T-cell (primary cell): Measurements from ENCODE around the gene RAF1. TPM values are rescaled to one million over a fixed set of nuclear protein-coding genes. Genes with fewer than 3 reads are reported as not detected.

Experiments used
- ATAC-seq, 4 experiments: fragments of 200-7000 bp in 3 of 4; fragments of 150-1000 bp in 1 of 4; cut with Tn5 transposase; replicated peaks in 1 of 4; 1 replicate in 3 of 4; 2 replicates in 1 of 4; pipeline ENCODE4 v1.10.0; 2021; ENCODE audit warnings: moderate library complexity in 3 of 4, mild to moderate bottlenecking in 2 of 4, moderate number of reproducible peaks in 1 of 4
- CTCF ChIA-PET, 2 donors: fragments of 300-600 bp; sonication (Branson Sonifier 250); formaldehyde crosslinking; loops; one replicate each; lab custom pipeline; 2022; ENCODE audit warnings: antibody characterized with exemption in 2 of 2; lab: Charles Lee
- POLR2A ChIA-PET, 2 donors: fragments of 300-600 bp; sonication (Branson Sonifier 250); formaldehyde crosslinking; loops; one replicate each; lab custom pipeline; 2022; ENCODE audit warnings: antibody characterized with exemption in 2 of 2; lab: Charles Lee
- DNase-seq, 35 experiments: peaks; one replicate each; pipeline versions ENCODE4 v3.0.0 to v3.0.0-alpha.2; 2013 to 2023
- H3K27ac ChIP-seq: one replicate; pipeline ENCODE4 v1.5.1; 2013; ENCODE audit warnings: low read length
- H3K27me3 ChIP-seq, 2 experiments: replicated peaks in 1 of 2; 1 replicate in 1 of 2; 2 replicates in 1 of 2; pipeline versions ENCODE4 v1.6.1 to v1.7.0; 2013; ENCODE audit warnings: low read length in 1 of 2, mixed read lengths in 1 of 2; ENCODE audit not compliant: control insufficient read depth in 2 of 2, insufficient read depth in 2 of 2; ENCODE audit errors: extremely low read depth in 1 of 2
- H3K36me3 ChIP-seq, 2 donors: 1 replicate in 1 of 2; 2 replicates in 1 of 2; pipeline versions ENCODE4 v1.6.1 to v1.7.0; 2013; ENCODE audit warnings: low read length in 1 of 2; ENCODE audit not compliant: control insufficient read depth in 2 of 2, insufficient read depth in 1 of 2; ENCODE audit errors: extremely low read depth in 1 of 2
- H3K4me1 ChIP-seq, 2 experiments: 1 replicate in 1 of 2; 2 replicates in 1 of 2; pipeline versions ENCODE4 v1.6.1 to v1.7.0; 2013; ENCODE audit warnings: low read length in 2 of 2, mixed read lengths in 1 of 2; ENCODE audit not compliant: insufficient read depth in 2 of 2, control insufficient read depth in 1 of 2; ENCODE audit errors: extremely low read depth in 1 of 2
- H3K4me3 ChIP-seq, 2 donors: 1 replicate in 1 of 2; 2 replicates in 1 of 2; pipeline versions ENCODE4 v1.5.1 to v1.7.0; 2013; ENCODE audit warnings: mild to moderate bottlenecking in 2 of 2, low read length in 1 of 2, moderate library complexity in 1 of 2; ENCODE audit not compliant: control insufficient read depth in 1 of 2; ENCODE audit errors: extremely low read depth in 1 of 2
- H3K9me3 ChIP-seq: 2 replicates; pipeline ENCODE4 v1.7.0; 2013
- H3K27ac Mint-ChIP-seq, 2 donors: one replicate each; pipeline ENCODE4 v1.8.0; 2020 to 2021; ENCODE audit warnings: mild to moderate bottlenecking in 2 of 2, mixed read lengths in 2 of 2
- H3K27me3 Mint-ChIP-seq, 2 donors: one replicate each; pipeline ENCODE4 v1.8.0; 2021 to 2022; ENCODE audit warnings: mixed read lengths in 2 of 2
- H3K36me3 Mint-ChIP-seq: one replicate; pipeline ENCODE4 v1.8.0; 2021; ENCODE audit warnings: mixed read lengths
- H3K4me1 Mint-ChIP-seq, 3 donors: one replicate each; pipeline ENCODE4 v1.8.0; 2020 to 2022; ENCODE audit warnings: mixed read lengths in 3 of 3, mild to moderate bottlenecking in 1 of 3
- H3K4me3 Mint-ChIP-seq, 3 donors: one replicate each; pipeline ENCODE4 v1.8.0; 2020 to 2022; ENCODE audit warnings: mild to moderate bottlenecking in 3 of 3, mixed read lengths in 3 of 3, moderate library complexity in 3 of 3
- H3K9me3 Mint-ChIP-seq, 3 donors: one replicate each; pipeline ENCODE4 v1.8.0; 2020 to 2022; ENCODE audit warnings: mixed read lengths in 3 of 3
- WGBS: methylation state at CpG from one replicate; pipeline ENCODE4 v1.1.5; 2013; ENCODE audit warnings: missing lambda C conversion rate; ENCODE audit not compliant: insufficient coverage; 5-methylcytosine and 5-hydroxymethylcytosine counted together
- total RNA-seq, 35 experiments: library from RNA in 6 of 35; stranded (reverse) in 6 of 35; fragments of 120-200 nt in 1 of 35; gene quantifications; one replicate each; pipeline versions ENCODE4 v1.2.1 to v1.2.4 and lab custom pipeline; 2013 to 2026

The RAF1 gene
- total RNA-seq, 5 donors from 2014 or later (not counting 1 experiment from before 2014, with no cell fraction given) = 95.3 to 112 (median 105) TPM

DNA sequence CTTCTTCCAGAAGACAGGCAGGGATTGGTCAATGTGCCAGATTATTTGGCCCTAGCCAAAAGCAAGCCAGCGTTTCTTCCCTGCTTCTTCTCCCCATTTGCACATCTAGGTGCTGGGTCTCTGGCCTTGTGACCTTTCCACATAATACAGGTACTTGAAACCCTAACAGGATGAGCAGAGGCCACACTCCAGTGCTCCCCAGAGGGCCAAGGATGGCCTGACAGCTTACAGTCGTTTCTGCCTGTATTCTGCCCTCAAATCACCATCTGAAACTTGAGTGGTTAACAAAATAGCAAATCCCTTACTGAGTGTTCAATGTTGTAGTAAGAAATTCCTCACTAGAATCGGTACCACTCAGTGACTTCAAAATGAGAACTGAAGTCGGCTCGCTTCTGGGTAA lies 77.9 kb downstream of the RAF1 start:
- WGBS = 94% methylated on average over 1 of the region's 5 CpGs
- Histone ChIP-seq H3K4me1 (no peaks in the 10 kb centered on the region), H3K9me3 (no peaks in the 10 kb centered on the region), H3K27me3 (no peaks in the 10 kb centered on the region), H3K4me3 (no peak overlapping the region), H3K27ac (no peak overlapping the region), H3K36me3 (peaks cover 35 to 87% of the 10 kb centered on the region in 2 donors)
- H3K36me3 Mint-ChIP-seq = peaks cover 55% of the 10 kb centered on the region
- no peaks in the 10 kb centered on the region for H3K9me3 Mint-ChIP-seq
- H3K4me3 Mint-ChIP-seq = no peak overlapping the region
- H3K27me3 Mint-ChIP-seq = no peaks in the 10 kb centered on the region
- CTCF ChIA-PET = no interaction called here
- no peak for DNase-seq
- peaks cover 0 to 6% (median 0%) of the 10 kb centered on the region in 3 donors for H3K4me1 Mint-ChIP-seq
- no peak for ATAC-seq
- no peak overlapping the region for H3K27ac Mint-ChIP-seq
- POLR2A ChIA-PET = no interaction called here

DNA sequence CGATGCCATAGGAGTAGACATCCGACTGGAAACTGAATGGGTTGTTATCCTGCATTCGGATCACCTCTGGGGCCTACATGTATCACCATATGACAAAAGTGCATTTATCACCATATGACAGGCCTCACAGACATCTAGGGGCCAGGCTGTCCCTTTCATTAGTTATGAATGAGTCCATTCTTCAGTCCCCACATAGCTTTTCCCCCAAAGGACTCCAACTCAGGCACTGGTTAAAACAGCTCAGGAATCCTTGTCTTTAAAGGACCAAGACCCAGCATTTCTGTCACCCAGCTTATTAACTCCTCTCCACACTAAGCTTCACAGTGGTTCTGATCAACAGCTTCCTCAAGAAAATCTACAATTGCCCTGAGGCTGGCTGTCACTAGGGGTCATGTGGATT lies 78.7 kb downstream of the RAF1 start:
- Mint-ChIP-seq H3K9me3 (no peaks in the 10 kb centered on the region), H3K36me3 (peaks cover 53% of the 10 kb centered on the region), H3K27ac (no peak overlapping the region), H3K27me3 (no peaks in the 10 kb centered on the region), H3K4me3 (no peak overlapping the region), H3K4me1 (peaks cover 0 to 6% (median 0%) of the 10 kb centered on the region in 3 donors)
- H3K27me3 ChIP-seq = no peaks in the 10 kb centered on the region
- ChIA-PET POLR2A (no interaction called here), CTCF (interaction anchor here in 1 of 2 donors (0.6 kb wide), 1 partner anchor 16 kb away, joined by 3 read pairs; no protein-coding TSS in a partner anchor)
- 100% methylated on average over 3 of the region's 3 CpGs for WGBS
- no peak overlapping the region for H3K4me3 ChIP-seq
- H3K4me1 ChIP-seq = no peaks in the 10 kb centered on the region
- H3K9me3 ChIP-seq = no peaks in the 10 kb centered on the region
- peaks cover 37 to 85% of the 10 kb centered on the region in 2 donors for H3K36me3 ChIP-seq
- ATAC-seq (no peak), DNase-seq (no peak)
- no peak overlapping the region for H3K27ac ChIP-seq

DNA sequence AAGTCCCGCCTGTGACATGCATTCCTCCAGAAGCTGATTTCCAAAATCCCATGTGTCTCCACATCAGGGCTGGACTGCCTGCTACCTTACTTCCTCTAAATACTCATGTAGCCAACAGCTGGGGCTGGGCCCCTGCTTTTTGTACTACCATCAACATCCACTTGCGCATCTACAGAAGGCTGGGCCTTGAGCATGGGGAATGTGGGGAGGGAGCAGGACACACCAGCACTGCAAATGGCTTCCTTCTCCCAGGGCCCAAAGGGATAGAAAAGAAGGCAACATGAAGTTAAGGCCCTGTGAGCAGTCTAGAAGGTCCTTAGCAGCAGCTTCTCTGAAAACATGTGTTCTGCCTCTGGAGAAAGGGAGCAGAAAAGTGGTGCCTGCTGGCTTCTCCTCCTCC lies 79.8 kb downstream of the RAF1 start:
- CTCF ChIA-PET = interaction anchor here in 1 of 2 donors (1.3 kb wide), 1 partner anchor 15 kb away, joined by 3 read pairs; no protein-coding TSS in a partner anchor
- peaks cover 34 to 91% of the 10 kb centered on the region in 2 donors for H3K36me3 ChIP-seq
- POLR2A ChIA-PET = no interaction called here
- WGBS = 80% methylated on average over 1 of the region's 2 CpGs
- H3K4me3 ChIP-seq = no peak overlapping the region
- Mint-ChIP-seq H3K36me3 (peaks cover 59% of the 10 kb centered on the region), H3K27me3 (no peaks in the 10 kb centered on the region), H3K4me1 (peaks cover 0 to 10% (median 0%) of the 10 kb centered on the region in 3 donors), H3K4me3 (no peak overlapping the region), H3K27ac (peak overlapping the region in 1 of 2 donors; percentile 25), H3K9me3 (no peaks in the 10 kb centered on the region)
- no peaks in the 10 kb centered on the region for H3K9me3 ChIP-seq
- DNase-seq (no peak), ATAC-seq (peak in 1 of 4 experiments; percentile 12)
- H3K27me3 ChIP-seq = no peaks in the 10 kb centered on the region
- H3K27ac ChIP-seq = no peak overlapping the region
- H3K4me1 ChIP-seq = no peaks in the 10 kb centered on the region

DNA sequence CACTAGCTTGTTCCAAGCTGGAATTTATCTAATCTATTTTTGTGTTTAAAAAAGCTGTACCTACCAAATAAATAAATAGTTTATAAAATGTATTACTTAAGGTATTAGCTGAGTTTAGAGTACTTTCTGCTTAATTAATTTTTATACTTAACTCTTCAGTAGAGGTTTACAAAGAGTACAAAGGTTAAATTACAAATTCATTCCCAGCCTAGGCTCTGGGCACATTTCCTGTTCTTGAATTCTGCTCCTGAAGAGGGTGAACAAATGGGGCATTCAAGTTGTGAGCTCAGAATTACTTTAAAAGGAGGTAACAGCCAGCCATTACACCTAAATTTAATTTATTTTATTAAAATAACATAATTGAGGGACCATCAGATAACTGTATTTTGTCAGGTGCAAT lies 80.6 kb downstream of the RAF1 start:
- DNase-seq = no peak
- no peak overlapping the region for H3K4me3 ChIP-seq
- ChIA-PET CTCF (interaction anchor here in 1 of 2 donors (1.3 kb wide), 1 partner anchor 14 kb away, joined by 3 read pairs; no protein-coding TSS in a partner anchor), POLR2A (interaction anchor here (0.6 kb wide), 2 partner anchors 34 to 51 kb away, joined by 4 to 8 read pairs; no protein-coding TSS in a partner anchor)
- no peaks in the 10 kb centered on the region for H3K9me3 Mint-ChIP-seq
- peaks cover 34 to 86% of the 10 kb centered on the region in 2 donors for H3K36me3 ChIP-seq
- no peak for ATAC-seq
- H3K27me3 ChIP-seq = no peaks in the 10 kb centered on the region
- no peak overlapping the region for H3K4me3 Mint-ChIP-seq
- no peak overlapping the region for H3K27ac Mint-ChIP-seq
- peaks cover 0 to 10% (median 0%) of the 10 kb centered on the region in 3 donors for H3K4me1 Mint-ChIP-seq
- no peaks in the 10 kb centered on the region for H3K4me1 ChIP-seq
- H3K27me3 Mint-ChIP-seq = no peaks in the 10 kb centered on the region
- H3K36me3 Mint-ChIP-seq = peaks cover 61% of the 10 kb centered on the region
- no peaks in the 10 kb centered on the region for H3K9me3 ChIP-seq
- H3K27ac ChIP-seq = no peak overlapping the region

DNA sequence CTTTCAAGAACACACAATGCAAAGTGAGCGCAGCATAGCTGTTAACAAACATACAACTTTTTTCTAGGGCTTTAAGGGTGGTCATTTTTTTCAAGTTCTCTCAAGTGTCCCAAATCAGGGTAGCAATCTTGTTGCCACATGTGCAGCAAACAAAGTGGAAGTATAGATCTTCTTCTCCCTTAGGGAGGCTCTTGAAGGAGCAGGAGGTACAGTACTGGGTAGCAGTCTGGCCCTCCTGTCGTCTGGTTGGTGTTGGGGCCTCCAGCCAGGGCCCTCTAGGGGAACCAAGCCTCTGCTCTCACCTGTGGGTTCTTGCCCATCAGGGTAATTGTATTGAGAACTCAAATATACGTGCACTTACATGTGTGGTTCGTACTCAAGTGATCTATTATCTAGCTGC lies 81.2 kb downstream of the RAF1 start:
- Mint-ChIP-seq H3K27me3 (no peaks in the 10 kb centered on the region), H3K4me1 (peaks cover 0 to 10% (median 0%) of the 10 kb centered on the region in 3 donors), H3K36me3 (peaks cover 65% of the 10 kb centered on the region), H3K4me3 (no peak overlapping the region), H3K27ac (peak overlapping the region in 1 of 2 donors; percentile 48), H3K9me3 (no peaks in the 10 kb centered on the region)
- Histone ChIP-seq H3K4me3 (no peak overlapping the region), H3K4me1 (no peaks in the 10 kb centered on the region), H3K9me3 (no peaks in the 10 kb centered on the region), H3K27ac (no peak overlapping the region), H3K27me3 (no peaks in the 10 kb centered on the region), H3K36me3 (peaks cover 34 to 85% of the 10 kb centered on the region in 2 donors)
- DNase-seq (no peak), ATAC-seq (no peak)
- CTCF ChIA-PET = no interaction called here
- POLR2A ChIA-PET = interaction anchor here (0.6 kb wide), 2 partner anchors 35 to 51 kb away, joined by 4 to 8 read pairs; no protein-coding TSS in a partner anchor
- WGBS = 100% methylated on average over 3 of the region's 4 CpGs

DNA sequence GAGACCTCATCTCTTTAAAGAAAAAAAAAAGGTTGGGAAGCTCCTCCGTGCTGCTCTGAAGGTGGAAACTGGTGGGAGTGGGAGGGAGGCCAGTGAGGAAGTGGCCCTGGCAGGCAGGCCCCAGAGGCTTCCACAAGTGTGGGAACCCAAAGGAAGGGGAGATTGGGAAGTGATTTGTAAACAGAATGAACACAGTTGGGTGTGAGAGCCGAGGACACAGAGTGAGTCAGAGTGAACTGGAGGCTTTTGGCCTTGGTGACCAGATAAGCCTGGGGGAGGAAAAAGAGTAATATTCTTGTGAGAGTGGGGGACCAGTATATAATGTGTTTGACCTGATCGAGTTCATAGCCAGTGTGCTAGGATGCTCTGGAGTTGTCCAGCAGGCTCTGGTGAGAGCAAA lies 84.0 kb downstream of the RAF1 start:
- DNase-seq (no peak), ATAC-seq (no peak)
- H3K36me3 ChIP-seq = peaks cover 36 to 87% of the 10 kb centered on the region in 2 donors
- H3K4me3 ChIP-seq = no peak overlapping the region
- Mint-ChIP-seq H3K4me3 (no peak overlapping the region), H3K36me3 (peaks cover 75% of the 10 kb centered on the region), H3K27me3 (no peaks in the 10 kb centered on the region), H3K9me3 (peaks cover 4 to 9% (median 8%) of the 10 kb centered on the region in 3 donors), H3K4me1 (peaks cover 0 to 9% (median 0%) of the 10 kb centered on the region in 3 donors), H3K27ac (peak overlapping the region in 1 of 2 donors; percentile 74)
- no peaks in the 10 kb centered on the region for H3K4me1 ChIP-seq
- ChIA-PET POLR2A (no interaction called here), CTCF (no interaction called here)
- H3K27me3 ChIP-seq = no peaks in the 10 kb centered on the region
- no peak overlapping the region for H3K27ac ChIP-seq
- H3K9me3 ChIP-seq = no peaks in the 10 kb centered on the region
- WGBS = 73% methylated on average over 3 of the region's 3 CpGs
